C4-2B (cell line): ENCODE results near the gene PKD2.

Experiments
- CTCF ChIP-seq: fragments of 450-650 bp; conservative IDR thresholded peaks from 2 replicates; pipeline ENCODE4 v1.5.1; 2017; ENCODE audit warnings: mild to moderate bottlenecking
- ZFX ChIP-seq: fragments of 450-650 bp; IDR thresholded peaks from 2 replicates; pipeline ENCODE4 v1.6.1; 2017

GRCh38 chr4:88090898-88091297 lies 83.5 kb downstream of the PKD2 start:
- TF ChIP-seq CTCF: no peak
- TF ChIP-seq ZFX: no peak
